K562 (cell line): Measurements from ENCODE around the gene N4BP3. TPM values are rescaled to one million over a fixed set of nuclear protein-coding genes. Genes with fewer than 3 reads are reported as not detected.
A peak's percentile ranks its signal among the peaks of the same experiment; 100 is the strongest.

Experiments
- ARHGAP35 ChIP-seq: fragments of 450-650 bp; IDR thresholded peaks from 2 replicates; pipeline ENCODE4 v1.6.1; 2018; ENCODE audit not compliant: partially characterized antibody
- BRF1 ChIP-seq: IDR thresholded peaks from 3 replicates; pipeline ENCODE4 v1.6.1; 2011; ENCODE audit warnings: borderline replicate concordance, mild to moderate bottlenecking; ENCODE audit not compliant: insufficient read length; ENCODE audit errors: extremely low read depth
- CXXC5 ChIP-seq: fragments of 250-450 bp; sonication (Bioruptor Pico); IDR thresholded peaks from 2 replicates; pipeline ENCODE4 v1.8.0; 2022; ENCODE audit warnings: inconsistent platforms, mild to moderate bottlenecking, moderate library complexity
- DEAF1 ChIP-seq: fragments of 450-650 bp; formaldehyde crosslinking; IDR thresholded peaks from 2 replicates; pipeline ENCODE4 v1.4.0; 2020; ENCODE audit warnings: mild to moderate bottlenecking, moderate library complexity
- DLX4 ChIP-seq: fragments of 250-450 bp; sonication (Bioruptor Pico); IDR thresholded peaks from 2 replicates; pipeline ENCODE4 v1.6.1; 2021; ENCODE audit warnings: mild to moderate bottlenecking
- EHMT2 ChIP-seq: fragments of 450-650 bp; IDR thresholded peaks from 2 replicates; pipeline ENCODE4 v1.6.1; 2018; ENCODE audit warnings: antibody characterized with exemption
- HMGXB4 ChIP-seq: sonication (generic); formaldehyde crosslinking; IDR thresholded peaks from 2 replicates; pipeline ENCODE4 v1.8.1; 2023; ENCODE audit warnings: mild to moderate bottlenecking, missing genetic modification reagents
- KAT7 ChIP-seq: sonication (generic); formaldehyde crosslinking; IDR thresholded peaks from 2 replicates; pipeline ENCODE4 v1.8.0; 2022; ENCODE audit warnings: missing genetic modification reagents, mild to moderate bottlenecking, borderline replicate concordance
- KDM4B ChIP-seq, 2 experiments: fragments of 450-650 bp in 1 of 2; sonication (generic) in 1 of 2; IDR thresholded peaks; 2 replicates each; pipeline ENCODE4 v1.6.1; 2016 to 2017; ENCODE audit warnings: borderline replicate concordance in 2 of 2, antibody characterized with exemption in 1 of 2, low read depth in 1 of 2, mild to moderate bottlenecking in 1 of 2
- KLF10 ChIP-seq: fragments of 250-450 bp; sonication (Bioruptor Pico); IDR thresholded peaks from 2 replicates; pipeline ENCODE4 v1.6.1; 2021; ENCODE audit warnings: matching md5 sums
- MCM3 ChIP-seq: fragments of 450-650 bp; IDR thresholded peaks from 2 replicates; pipeline ENCODE4 v1.6.1; 2016
- MCM5 ChIP-seq: fragments of 450-650 bp; IDR thresholded peaks from 2 replicates; pipeline ENCODE4 v1.6.1; 2016; ENCODE audit warnings: low read depth
- NCOA1 ChIP-seq: fragments of 450-650 bp; IDR thresholded peaks from 2 replicates; pipeline ENCODE4 v1.6.1; 2016; ENCODE audit warnings: low read depth
- NFYB ChIP-seq: IDR thresholded peaks from 2 replicates; pipeline ENCODE4 v1.6.1; 2011; ENCODE audit warnings: mild to moderate bottlenecking, moderate library complexity; ENCODE audit not compliant: insufficient read length; ENCODE audit errors: extremely low read depth
- NONO ChIP-seq, 2 experiments: fragments of 200-400 bp in 1 of 2; fragments of 450-650 bp in 1 of 2; formaldehyde crosslinking in 1 of 2; IDR thresholded peaks; 2 replicates each; pipeline ENCODE4 v1.6.1; 2017; ENCODE audit warnings: low read depth in 2 of 2, mild to moderate bottlenecking in 2 of 2, moderate library complexity in 2 of 2, low read length in 1 of 2
- POLR2AphosphoS5 ChIP-seq: IDR thresholded peaks from 2 replicates; pipeline ENCODE4 v1.6.1; 2011; ENCODE audit warnings: mild to moderate bottlenecking, low read depth, low read length, moderate library complexity; ENCODE audit not compliant: control insufficient read depth, insufficient read depth
- PPARD ChIP-seq: fragments of 250-450 bp; sonication (Bioruptor Pico); IDR thresholded peaks from 2 replicates; pipeline ENCODE4 v1.8.0; 2022; ENCODE audit warnings: inconsistent platforms, mild to moderate bottlenecking, moderate library complexity
- SETDB1 ChIP-seq: IDR thresholded peaks from one replicate; pipeline ENCODE4 v1.6.1; 2012; ENCODE audit warnings: low read length, control low read depth, inconsistent platforms
- SRSF9 ChIP-seq: fragments of 200-400 bp; formaldehyde crosslinking; IDR thresholded peaks from 2 replicates; pipeline ENCODE4 v1.6.1; 2017; ENCODE audit warnings: low read depth, low read length, borderline replicate concordance
- TBP ChIP-seq: optimal IDR thresholded peaks from 2 replicates; pipeline ENCODE3; 2011; ENCODE audit warnings: low read depth, low read length, improper control_type of control experiment
- TCFL5 ChIP-seq: fragments of 250-450 bp; sonication (Bioruptor Pico); conservative IDR thresholded peaks from 2 replicates; pipeline ENCODE4 v1.6.1; 2021; ENCODE audit warnings: mild to moderate bottlenecking, moderate library complexity, matching md5 sums
- TEAD2 ChIP-seq: fragments of 450-650 bp; IDR thresholded peaks from 2 replicates; pipeline ENCODE4 v1.6.1; 2016; ENCODE audit warnings: missing genetic modification characterization, control low read depth, missing compliant biosample characterization
- ZNF274 ChIP-seq: IDR thresholded peaks from 2 replicates; pipeline ENCODE4 v1.6.1; 2011; ENCODE audit warnings: low read depth, mild to moderate bottlenecking, low read length, moderate library complexity, borderline replicate concordance
- ZNF408 ChIP-seq: fragments of 250-450 bp; sonication (Bioruptor Pico); IDR thresholded peaks from 2 replicates; pipeline ENCODE4 v1.4.0; 2020; ENCODE audit warnings: low read depth, mild to moderate bottlenecking, moderate library complexity
- ZNF507 ChIP-seq: conservative IDR thresholded peaks from 2 replicates; pipeline ENCODE4 v1.6.1; 2017; ENCODE audit warnings: missing genetic modification characterization, missing compliant biosample characterization
- ZNF717 ChIP-seq: fragments of 250-450 bp; sonication (Bioruptor Pico); IDR thresholded peaks from 2 replicates; pipeline ENCODE4 v1.5.0; 2021
- ZNF780A ChIP-seq: fragments of 250-450 bp; sonication (Bioruptor Pico); IDR thresholded peaks from 2 replicates; pipeline ENCODE4 v1.5.0; 2021; ENCODE audit warnings: mild to moderate bottlenecking
- polyA plus RNA-seq, 8 experiments: library from polyadenylated mRNA; depleted of rRNA in 4 of 8; stranded (reverse) in 5 of 8; unstranded in 3 of 8; fragments of >200 nt; fragmentation: Nextera tagmentation in 2 of 8; fragmentation: Illumina TruSeq in 1 of 8; extraction: Ambion mirVana in 2 of 8; extraction: Trizol in 1 of 8; gene quantifications; 2 replicates each; pipeline versions ENCODE4 v1.2.1 to v1.2.3, GENCODE V29; 2011 to 2014; ENCODE audit warnings: inconsistent platforms in 1 of 8, missing spikeins in 1 of 8
- total RNA-seq, 7 experiments: library from RNA; depleted of rRNA in 6 of 7; stranded (reverse); fragments of >200 nt in 6 of 7; fragmentation: Illumina TruSeq in 2 of 7; extraction: Trizol in 2 of 7; gene quantifications; 2 replicates each; pipeline versions ENCODE4 v1.2.1 to v1.2.3, GENCODE V29; 2011 to 2021; ENCODE audit warnings: low replicate concordance in 1 of 7

The N4BP3 gene
- total and polyA plus RNA-seq, 9 of the 15 experiments (the other 6 are each of a cell fraction or from before 2014, with no cell fraction given), result 0.06 to 7.0 (median 2.4) TPM

GRCh38 chr5:178130576-178131445, 17.5 kb downstream of the N4BP3 start, which contains the start of gene RMND5B (continued):
- TF ChIP-seq CXXC5 (CRISPR knock-in tag), result peak; percentile 98
- TF ChIP-seq KDM4B (IDR thresholded peaks at IDR 0.05; ENCODE audit: borderline replicate concordance in 2 of 2, low read depth in 1 of 2), result no peak
- no peak for TF ChIP-seq ZNF274
- TF ChIP-seq ZNF408 (CRISPR knock-in tag), result no peak
- no peak for TF ChIP-seq ZNF717
- TF ChIP-seq DLX4 (CRISPR knock-in tag), result no peak
- peak; percentile 72; the same call in 1 of the 2 replicates for TF ChIP-seq KAT7 (CRISPR knock-in tag)
- no peak for TF ChIP-seq DEAF1 (CRISPR knock-in tag)
- no peak for TF ChIP-seq ARHGAP35
- no peak for TF ChIP-seq ZNF780A (CRISPR knock-in tag)
- peak; percentile 86 for TF ChIP-seq TBP
- TF ChIP-seq EHMT2, result no peak
- no peak for TF ChIP-seq PPARD (CRISPR knock-in tag)
- no peak for TF ChIP-seq BRF1
- TF ChIP-seq HMGXB4 (CRISPR knock-in tag), result no peak
- no peak for TF ChIP-seq NFYB
- TF ChIP-seq SETDB1, result no peak
- TF ChIP-seq MCM5, result no peak
- TF ChIP-seq SRSF9, result no peak
- TF ChIP-seq KLF10, result no peak
- no peak for TF ChIP-seq TEAD2
- TF ChIP-seq NCOA1, result peak; percentile 16; the same call in 1 of the 2 replicates
- TF ChIP-seq ZNF507, result no peak
- peak; percentile 68 to 98 for TF ChIP-seq NONO (IDR thresholded peaks at IDR 0.05; ENCODE audit: low read depth in 2 of 2, low read length in 1 of 2)
- no peak for TF ChIP-seq TCFL5 (CRISPR knock-in tag)
- peak; percentile 69 for TF ChIP-seq POLR2AphosphoS5
- TF ChIP-seq MCM3, result no peak
